Uterus (tissue), 4 donors: ENCODE measurements around the gene HERC5. TPM values are rescaled to one million over a fixed set of nuclear protein-coding genes. Genes with fewer than 3 reads are reported as not detected.

ENCODE experiments used
- DNase-seq, 2 donors: peaks; one replicate each; pipeline ENCODE4 v3.0.0-alpha.2; 2019 to 2020
- H3K27ac ChIP-seq, 2 donors: fragments of 200-600 bp; sonication (generic); 1 replicate in 1 of 2; 2 replicates in 1 of 2; pipeline ENCODE4 v1.5.1; 2016 to 2018
- H3K27me3 ChIP-seq, 2 donors: fragments of 200-600 bp; sonication (generic); one replicate each; pipeline ENCODE4 v1.5.1; 2018 to 2019; ENCODE audit warnings: control low read depth in 1 of 2
- H3K36me3 ChIP-seq, 2 donors: fragments of 200-600 bp; sonication (generic); one replicate each; pipeline ENCODE4 v1.5.1; 2019; ENCODE audit warnings: control low read depth in 1 of 2
- H3K4me1 ChIP-seq, 2 donors: fragments of 200-600 bp; sonication (generic); one replicate each; pipeline ENCODE4 v1.5.1; 2018 to 2019; ENCODE audit warnings: control low read depth in 1 of 2
- H3K4me3 ChIP-seq, 2 donors: fragments of 200-600 bp; sonication (generic); 1 replicate in 1 of 2; 2 replicates in 1 of 2; pipeline ENCODE4 v1.5.1; 2018 to 2019; ENCODE audit warnings: mild to moderate bottlenecking in 1 of 2
- H3K9me3 ChIP-seq, 2 donors: fragments of 200-600 bp; sonication (generic); one replicate each; pipeline ENCODE4 v1.5.1; 2019; ENCODE audit warnings: control low read depth in 1 of 2
- POLR2A ChIP-seq, 2 donors: fragments of 450-650 bp; IDR thresholded peaks; one replicate each; pipeline ENCODE4 v1.6.1; 2016; ENCODE audit warnings: antibody characterized with exemption in 2 of 2, mild to moderate bottlenecking in 1 of 2, moderate library complexity in 1 of 2
- intact Hi-C: fragments of 100-400 bp; cut with DNase I; formaldehyde crosslinking; loops from one replicate; pipeline ENCODE4 v1.15.1; 2023; ENCODE audit warnings: low total_unique reads
- total RNA-seq, 4 donors: library from RNA; depleted of rRNA in 3 of 4; stranded (reverse); fragments of >200 nt in 3 of 4; gene quantifications; one replicate each; pipeline versions ENCODE4 v1.1.0 to v1.2.4, GENCODE V29; 2014 to 2023
- TF ChIP-seq, protein P1 (sequence below), 4 experiments: fragments of 200-600 bp in 2 of 4; fragments of 450-650 bp in 2 of 4; sonication (generic) in 2 of 4; IDR thresholded peaks; one replicate each; pipeline ENCODE4 v1.5.1; 2016 to 2019; ENCODE audit warnings: antibody characterized with exemption in 4 of 4, mild to moderate bottlenecking in 2 of 4, moderate library complexity in 1 of 4
- donor health status: DM: yes; HTN: yes; CAD: no.

The HERC5 gene
- total RNA-seq, 4 donors from 2014 or later = 4.3 to 23.7 (median 10.6) TPM

GRCh38 chr4:88414755-88415154 is 42.2 kb upstream of the HERC5 start:
- no peak for DNase-seq
- Histone ChIP-seq H3K27ac (no peak overlapping the region), H3K36me3 (no peaks in the 10 kb centered on the region), H3K9me3 (no peaks in the 10 kb centered on the region), H3K4me3 (no peak overlapping the region), H3K27me3 (no peaks in the 10 kb centered on the region), H3K4me1 (no peaks in the 10 kb centered on the region)
- intact Hi-C loops = no loop called here
- no peak for TF ChIP-seq POLR2A (IDR thresholded peaks at IDR 0.05)
- TF ChIP-seq, protein P1, sequence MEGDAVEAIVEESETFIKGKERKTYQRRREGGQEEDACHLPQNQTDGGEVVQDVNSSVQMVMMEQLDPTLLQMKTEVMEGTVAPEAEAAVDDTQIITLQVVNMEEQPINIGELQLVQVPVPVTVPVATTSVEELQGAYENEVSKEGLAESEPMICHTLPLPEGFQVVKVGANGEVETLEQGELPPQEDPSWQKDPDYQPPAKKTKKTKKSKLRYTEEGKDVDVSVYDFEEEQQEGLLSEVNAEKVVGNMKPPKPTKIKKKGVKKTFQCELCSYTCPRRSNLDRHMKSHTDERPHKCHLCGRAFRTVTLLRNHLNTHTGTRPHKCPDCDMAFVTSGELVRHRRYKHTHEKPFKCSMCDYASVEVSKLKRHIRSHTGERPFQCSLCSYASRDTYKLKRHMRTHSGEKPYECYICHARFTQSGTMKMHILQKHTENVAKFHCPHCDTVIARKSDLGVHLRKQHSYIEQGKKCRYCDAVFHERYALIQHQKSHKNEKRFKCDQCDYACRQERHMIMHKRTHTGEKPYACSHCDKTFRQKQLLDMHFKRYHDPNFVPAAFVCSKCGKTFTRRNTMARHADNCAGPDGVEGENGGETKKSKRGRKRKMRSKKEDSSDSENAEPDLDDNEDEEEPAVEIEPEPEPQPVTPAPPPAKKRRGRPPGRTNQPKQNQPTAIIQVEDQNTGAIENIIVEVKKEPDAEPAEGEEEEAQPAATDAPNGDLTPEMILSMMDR (IDR thresholded peaks at IDR 0.05) = no peak

DNA sequence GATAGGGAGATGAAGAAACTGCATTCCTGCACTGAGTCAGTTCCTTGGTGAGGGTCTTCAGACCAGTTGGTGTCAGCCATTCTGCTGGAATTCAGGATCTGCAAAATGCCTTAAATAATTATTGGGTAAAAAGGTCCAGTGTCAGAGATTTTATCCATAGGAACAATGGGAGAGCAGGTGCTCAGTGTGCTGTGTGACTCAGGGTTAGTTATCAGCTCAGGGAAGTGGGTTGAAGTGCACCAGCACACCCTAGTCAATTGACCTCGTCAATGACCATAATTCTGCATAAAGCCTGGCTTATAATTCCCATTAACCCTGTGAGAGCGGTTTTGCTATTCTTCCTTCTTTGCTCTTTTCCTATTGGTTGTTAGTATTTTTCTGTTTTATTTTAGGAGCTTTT is 40.9 kb upstream of the HERC5 start:
- intact Hi-C loops = no loop called here
- no peak for DNase-seq
- no peaks in the 10 kb centered on the region for H3K36me3 ChIP-seq

DNA sequence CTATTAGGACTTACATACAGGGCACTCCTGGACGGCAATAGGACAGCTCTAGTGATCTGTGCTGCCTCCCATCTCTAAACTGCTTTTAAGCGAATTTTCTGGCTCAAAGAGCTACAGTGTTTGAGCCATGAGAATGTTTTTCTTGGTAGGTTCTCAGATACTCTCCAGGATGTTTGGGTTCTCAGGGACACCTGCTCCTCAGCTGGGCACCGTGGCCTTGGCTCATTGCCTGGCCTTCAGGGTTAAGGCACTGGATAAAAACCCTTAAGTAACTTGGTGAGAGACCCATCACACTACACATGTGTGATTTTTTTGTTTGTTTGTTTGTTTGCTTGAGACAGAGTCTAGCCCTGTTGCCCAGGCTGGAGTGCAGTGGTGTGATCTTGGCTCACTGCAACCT is 38.5 kb upstream of the HERC5 start:
- intact Hi-C loops = no loop called here
- no peak for TF ChIP-seq POLR2A (IDR thresholded peaks at IDR 0.05)
- TF ChIP-seq, protein P1 (IDR thresholded peaks at IDR 0.05) = no peak
- Histone ChIP-seq H3K27me3 (no peaks in the 10 kb centered on the region), H3K36me3 (no peaks in the 10 kb centered on the region), H3K27ac (no peak overlapping the region), H3K4me1 (no peaks in the 10 kb centered on the region), H3K9me3 (no peaks in the 10 kb centered on the region), H3K4me3 (no peak overlapping the region)
- DNase-seq = no peak

More for the DNA sequence above, 40.9 kb upstream of the HERC5 start:
- Histone ChIP-seq H3K4me1 (no peaks in the 10 kb centered on the region), H3K9me3 (no peaks in the 10 kb centered on the region), H3K27me3 (no peaks in the 10 kb centered on the region), H3K4me3 (no peak overlapping the region), H3K27ac (no peak overlapping the region)
- TF ChIP-seq, protein P1 (IDR thresholded peaks at IDR 0.05) = no peak
- no peak for TF ChIP-seq POLR2A (IDR thresholded peaks at IDR 0.05)

DNA sequence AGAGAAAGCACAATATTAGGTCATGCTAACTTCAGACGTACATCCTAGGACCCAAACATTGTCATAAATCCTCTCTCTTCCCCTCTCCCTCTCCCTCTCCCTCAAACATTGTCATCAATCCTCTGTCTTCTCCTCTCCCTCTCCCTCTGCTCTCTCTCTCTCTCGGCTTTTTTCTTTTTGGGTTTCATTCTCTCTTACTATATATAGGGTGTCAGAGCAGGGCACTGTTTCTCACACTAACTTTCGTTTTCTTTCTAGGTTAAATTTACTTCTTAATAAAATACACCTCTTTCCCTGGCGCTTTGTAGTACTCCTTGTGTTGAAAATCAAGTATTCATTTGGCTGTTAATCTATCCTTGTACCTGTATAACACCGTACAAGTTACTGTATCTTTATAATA is 37.0 kb upstream of the HERC5 start:
- Histone ChIP-seq H3K27me3 (no peaks in the 10 kb centered on the region), H3K27ac (peak overlapping the region; percentile 19 to 52), H3K36me3 (no peaks in the 10 kb centered on the region), H3K9me3 (no peaks in the 10 kb centered on the region), H3K4me3 (no peak overlapping the region), H3K4me1 (no peaks in the 10 kb centered on the region)
- TF ChIP-seq, protein P1 (IDR thresholded peaks at IDR 0.05) = no peak
- no peak for TF ChIP-seq POLR2A (IDR thresholded peaks at IDR 0.05)
- no peak for DNase-seq
- intact Hi-C loops = no loop called here

GRCh38 chr4:88420844-88421243 is 36.1 kb upstream of the HERC5 start:
- H3K9me3 ChIP-seq = no peaks in the 10 kb centered on the region
- H3K4me3 ChIP-seq = no peak overlapping the region
- no peak for DNase-seq
- H3K27me3 ChIP-seq = no peaks in the 10 kb centered on the region
- no peaks in the 10 kb centered on the region for H3K4me1 ChIP-seq
- intact Hi-C loops = no loop called here
- no peaks in the 10 kb centered on the region for H3K36me3 ChIP-seq
- no peak for TF ChIP-seq POLR2A (IDR thresholded peaks at IDR 0.05)
- TF ChIP-seq, protein P1 (IDR thresholded peaks at IDR 0.05) = no peak
- H3K27ac ChIP-seq = no peak overlapping the region
